Mammary epithelial cell (primary cell): ENCODE results near the gene TMBIM1.

Experiments used
- CTCF ChIP-seq, 2 donors: IDR thresholded peaks in 1 of 2; conservative IDR thresholded peaks in 1 of 2; 2 replicates each; pipeline ENCODE4 v1.5.1; 2011 to 2012; ENCODE audit warnings: inconsistent platforms in 2 of 2, low read length in 2 of 2, mild to moderate bottlenecking in 2 of 2, control low read depth in 1 of 2, low read depth in 1 of 2; ENCODE audit not compliant: insufficient read depth in 1 of 2; ENCODE audit errors: extremely low read depth in 1 of 2
- EZH2 ChIP-seq: IDR thresholded peaks from 2 replicates; pipeline ENCODE4 v1.6.1; 2012; ENCODE audit warnings: low read length, inconsistent platforms, borderline replicate concordance

DNA sequence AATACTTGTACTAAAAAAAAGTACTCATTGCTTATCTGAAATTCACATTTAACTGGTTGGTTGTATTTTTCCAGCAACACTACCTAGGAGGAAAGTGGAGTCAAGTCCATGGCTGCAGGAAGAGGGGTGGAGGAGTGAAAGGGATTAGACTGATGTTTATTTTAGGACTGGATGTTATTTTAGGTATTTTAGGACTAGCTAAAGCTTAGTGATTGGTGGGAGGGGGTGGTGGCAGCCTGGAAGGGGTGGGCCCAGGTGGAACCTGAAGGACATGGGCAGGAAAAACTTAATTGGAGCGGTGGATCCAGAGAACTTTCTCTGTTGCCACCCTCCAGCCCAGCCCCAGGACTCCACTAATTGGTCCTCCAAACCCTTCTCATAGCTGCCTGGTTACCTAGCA lies 3.9 kb upstream of the TMBIM1 start:
- no peak for TF ChIP-seq CTCF (conservative IDR thresholded peaks at IDR 0.05 in 1 of 2, IDR thresholded peaks at IDR 0.05 in 1 of 2; ENCODE audit: extremely low read depth in 1 of 2, insufficient read depth in 1 of 2, low read depth in 1 of 2, low read length in 2 of 2)
- TF ChIP-seq EZH2 = no peak
